WI38 (cell line): ENCODE measurements around the gene RNU6-1.

Experiments
- H3K4me3 ChIP-seq: 2 replicates; pipeline ENCODE4 v1.5.1; 2011; ENCODE audit warnings: low read depth, mild to moderate bottlenecking, control low read depth, low read length
- TF ChIP-seq, protein P1 (sequence below): IDR thresholded peaks from 2 replicates; pipeline ENCODE4 v1.5.1; 2012; ENCODE audit warnings: low read depth, mild to moderate bottlenecking, control low read depth, low read length

The RNU6-1 gene

DNA sequence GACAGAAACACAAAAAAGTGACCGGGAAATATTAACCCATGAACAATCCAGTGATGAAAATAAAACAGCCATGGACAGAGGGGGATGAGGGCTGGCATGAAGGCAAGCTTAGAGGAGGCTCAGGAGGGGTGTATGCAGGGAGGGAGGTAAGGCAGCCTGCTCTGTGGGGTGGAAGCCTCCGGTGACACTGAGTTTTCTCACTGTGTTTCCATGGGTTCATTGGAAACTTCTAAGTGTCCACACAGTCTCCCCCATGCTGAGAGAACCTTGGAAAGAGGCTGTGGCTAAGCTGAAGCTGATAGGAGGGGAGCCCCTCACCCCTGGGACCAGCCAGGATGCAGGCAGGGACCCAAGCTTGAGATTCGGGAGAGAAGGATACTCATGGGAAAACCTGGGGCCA, 21.4 kb downstream of the RNU6-1 start:
- no peak overlapping the region for H3K4me3 ChIP-seq
- TF ChIP-seq, protein P1, sequence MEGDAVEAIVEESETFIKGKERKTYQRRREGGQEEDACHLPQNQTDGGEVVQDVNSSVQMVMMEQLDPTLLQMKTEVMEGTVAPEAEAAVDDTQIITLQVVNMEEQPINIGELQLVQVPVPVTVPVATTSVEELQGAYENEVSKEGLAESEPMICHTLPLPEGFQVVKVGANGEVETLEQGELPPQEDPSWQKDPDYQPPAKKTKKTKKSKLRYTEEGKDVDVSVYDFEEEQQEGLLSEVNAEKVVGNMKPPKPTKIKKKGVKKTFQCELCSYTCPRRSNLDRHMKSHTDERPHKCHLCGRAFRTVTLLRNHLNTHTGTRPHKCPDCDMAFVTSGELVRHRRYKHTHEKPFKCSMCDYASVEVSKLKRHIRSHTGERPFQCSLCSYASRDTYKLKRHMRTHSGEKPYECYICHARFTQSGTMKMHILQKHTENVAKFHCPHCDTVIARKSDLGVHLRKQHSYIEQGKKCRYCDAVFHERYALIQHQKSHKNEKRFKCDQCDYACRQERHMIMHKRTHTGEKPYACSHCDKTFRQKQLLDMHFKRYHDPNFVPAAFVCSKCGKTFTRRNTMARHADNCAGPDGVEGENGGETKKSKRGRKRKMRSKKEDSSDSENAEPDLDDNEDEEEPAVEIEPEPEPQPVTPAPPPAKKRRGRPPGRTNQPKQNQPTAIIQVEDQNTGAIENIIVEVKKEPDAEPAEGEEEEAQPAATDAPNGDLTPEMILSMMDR, result no peak

DNA sequence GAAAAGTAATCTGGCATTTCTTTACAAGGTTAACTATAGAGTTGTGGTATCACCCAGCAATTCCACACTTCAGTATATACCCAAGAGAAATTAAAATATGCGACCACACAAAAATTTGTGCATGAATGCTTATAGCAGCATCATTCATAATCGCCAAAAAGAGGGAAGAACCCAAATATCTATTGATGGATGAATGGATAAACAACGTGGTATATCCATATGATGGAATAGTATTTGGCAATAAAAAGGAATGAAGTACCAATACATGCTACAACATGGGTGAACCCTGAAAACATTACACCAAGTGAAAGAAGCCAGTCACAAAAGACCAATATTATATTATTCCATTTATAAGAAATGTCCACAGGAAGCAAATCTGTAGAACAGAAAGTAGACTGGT, 23.2 kb downstream of the RNU6-1 start:
- no peak overlapping the region for H3K4me3 ChIP-seq
- TF ChIP-seq, protein P1, result no peak

- TF ChIP-seq, protein P1, result no peak
Observed at GRCh38 chr15:67815036-67815592, 24.7 kb downstream of the RNU6-1 start.

GRCh38 chr15:67813104-67813634, 26.7 kb downstream of the RNU6-1 start:
- TF ChIP-seq, protein P1, result no peak
- no peak overlapping the region for H3K4me3 ChIP-seq

More at GRCh38 chr15:67815036-67815592, 24.7 kb downstream of the RNU6-1 start:
- no peak overlapping the region for H3K4me3 ChIP-seq

DNA sequence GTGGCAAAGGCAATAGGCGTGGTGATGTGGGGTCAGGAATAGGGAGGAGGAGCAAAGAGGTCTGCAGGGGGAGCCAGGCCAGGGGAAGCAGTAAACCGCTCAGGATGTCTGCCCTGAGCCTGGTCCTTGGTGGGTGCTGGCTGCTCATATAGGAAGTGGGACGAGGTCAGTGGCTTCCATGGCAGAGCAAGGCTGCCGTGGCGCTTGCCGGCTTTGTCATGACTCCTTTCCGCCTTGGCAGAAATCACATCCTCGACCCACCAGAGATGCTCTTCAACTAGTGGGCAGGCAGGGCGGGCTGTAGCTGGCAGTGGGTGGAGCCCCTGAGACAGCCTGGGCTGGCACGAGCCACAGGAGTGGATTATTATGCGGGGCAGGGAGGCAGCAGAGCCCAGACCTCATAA, 27.6 kb downstream of the RNU6-1 start:
- TF ChIP-seq, protein P1, result no peak
- no peak overlapping the region for H3K4me3 ChIP-seq

DNA sequence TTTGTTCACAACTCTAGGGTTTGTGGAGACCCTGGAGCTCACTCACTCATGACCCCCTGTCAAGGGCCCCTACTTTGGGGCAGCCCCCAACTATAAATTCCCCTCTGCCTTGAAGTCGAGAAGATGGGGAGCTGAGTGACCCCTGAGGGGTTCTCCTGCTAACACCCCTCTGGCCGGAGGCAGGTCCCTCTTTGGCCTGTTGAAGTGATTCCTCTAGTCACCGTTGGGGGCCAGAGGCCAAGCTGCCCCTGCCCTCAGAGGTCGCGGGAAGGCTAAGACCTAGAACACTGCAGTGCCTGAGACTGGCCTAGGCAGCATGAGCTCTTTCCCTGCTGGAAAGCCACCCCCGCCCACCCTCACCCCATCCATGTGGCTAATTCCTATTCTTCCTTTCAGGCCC, 30.0 kb downstream of the RNU6-1 start:
- TF ChIP-seq, protein P1, result no peak

GRCh38 chr15:67809441-67809840, 30.4 kb downstream of the RNU6-1 start:
- TF ChIP-seq, protein P1, result no peak
- no peak overlapping the region for H3K4me3 ChIP-seq

More for the DNA sequence above, 30.0 kb downstream of the RNU6-1 start:
- no peak overlapping the region for H3K4me3 ChIP-seq
